GM08714 (cell line): ENCODE results near the gene HRAS.

Experiments
- H3K4me3 ChIP-seq: fragments of 200-500 bp; sonication (Bioruptor generic); 2 replicates; pipeline ENCODE4 v1.5.1; 2014; ENCODE audit warnings: mild to moderate bottlenecking, low read length, inconsistent platforms
- ZNF274 ChIP-seq: IDR thresholded peaks from 2 replicates; pipeline ENCODE4 v1.6.1; 2012; ENCODE audit warnings: mild to moderate bottlenecking, low read depth, low read length

Gene HRAS

DNA sequence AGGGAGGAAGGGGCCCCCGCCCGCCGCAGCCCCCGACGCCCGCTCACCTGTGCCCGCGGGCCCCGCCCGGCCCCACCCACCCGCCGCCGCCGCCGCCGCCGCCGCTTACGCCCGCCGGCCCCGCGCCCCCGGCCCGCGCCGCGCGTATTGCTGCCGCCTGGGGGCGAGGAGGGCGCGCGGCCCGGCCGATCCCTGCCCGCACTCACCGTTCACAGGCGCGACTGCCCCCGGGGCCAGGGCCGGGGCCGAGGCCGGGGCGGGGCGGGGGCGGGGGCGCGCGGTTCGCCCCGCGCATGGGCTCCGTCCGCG is 212 bp downstream of the HRAS start:
- H3K4me3 ChIP-seq = peak overlapping the region; percentile 86
- no peak for TF ChIP-seq ZNF274

- no peak for TF ChIP-seq ZNF274
- H3K4me3 ChIP-seq = peak overlapping the region; percentile 86
Observed at GRCh38 chr11:534396-535209, 773 bp downstream of the HRAS start.

- H3K4me3 ChIP-seq = peak overlapping the region; percentile 86; the same call in 1 of the 2 replicates
- TF ChIP-seq ZNF274 = no peak
Observed at GRCh38 chr11:533586-534395, 1.6 kb downstream of the HRAS start.

- no peak for TF ChIP-seq ZNF274
- no peak overlapping the region for H3K4me3 ChIP-seq
Observed at GRCh38 chr11:532986-533585, 2.3 kb downstream of the HRAS start.

DNA sequence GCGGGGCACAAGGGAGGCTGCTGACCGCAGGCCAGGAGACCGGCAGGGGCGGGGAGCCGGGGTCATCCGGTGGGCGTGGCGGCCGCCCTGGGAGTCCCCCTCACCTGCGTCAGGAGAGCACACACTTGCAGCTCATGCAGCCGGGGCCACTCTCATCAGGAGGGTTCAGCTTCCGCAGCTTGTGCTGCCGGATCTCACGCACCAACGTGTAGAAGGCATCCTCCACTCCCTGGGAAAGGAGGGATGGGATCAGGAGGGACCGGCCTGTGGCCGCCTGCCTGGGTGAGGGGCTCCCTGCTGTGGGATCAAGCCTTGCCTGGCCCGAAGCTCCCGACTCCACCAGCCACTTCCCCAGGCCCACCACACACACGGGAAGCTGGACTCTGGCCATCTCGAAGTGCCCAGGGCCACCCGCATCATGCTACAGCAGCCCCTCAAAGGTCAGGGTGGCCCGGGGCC is 2.8 kb downstream of the HRAS start:
- no peak overlapping the region for H3K4me3 ChIP-seq
- TF ChIP-seq ZNF274 = no peak

GRCh38 chr11:531919-532526 is 3.4 kb downstream of the HRAS start:
- no peak overlapping the region for H3K4me3 ChIP-seq
- TF ChIP-seq ZNF274 = no peak

GRCh38 chr11:530960-531831 is 4.2 kb downstream of the HRAS start:
- H3K4me3 ChIP-seq = no peak overlapping the region
- TF ChIP-seq ZNF274 = no peak

GRCh38 chr11:529728-530411 is 5.5 kb downstream of the HRAS start:
- no peak overlapping the region for H3K4me3 ChIP-seq
- TF ChIP-seq ZNF274 = no peak

DNA sequence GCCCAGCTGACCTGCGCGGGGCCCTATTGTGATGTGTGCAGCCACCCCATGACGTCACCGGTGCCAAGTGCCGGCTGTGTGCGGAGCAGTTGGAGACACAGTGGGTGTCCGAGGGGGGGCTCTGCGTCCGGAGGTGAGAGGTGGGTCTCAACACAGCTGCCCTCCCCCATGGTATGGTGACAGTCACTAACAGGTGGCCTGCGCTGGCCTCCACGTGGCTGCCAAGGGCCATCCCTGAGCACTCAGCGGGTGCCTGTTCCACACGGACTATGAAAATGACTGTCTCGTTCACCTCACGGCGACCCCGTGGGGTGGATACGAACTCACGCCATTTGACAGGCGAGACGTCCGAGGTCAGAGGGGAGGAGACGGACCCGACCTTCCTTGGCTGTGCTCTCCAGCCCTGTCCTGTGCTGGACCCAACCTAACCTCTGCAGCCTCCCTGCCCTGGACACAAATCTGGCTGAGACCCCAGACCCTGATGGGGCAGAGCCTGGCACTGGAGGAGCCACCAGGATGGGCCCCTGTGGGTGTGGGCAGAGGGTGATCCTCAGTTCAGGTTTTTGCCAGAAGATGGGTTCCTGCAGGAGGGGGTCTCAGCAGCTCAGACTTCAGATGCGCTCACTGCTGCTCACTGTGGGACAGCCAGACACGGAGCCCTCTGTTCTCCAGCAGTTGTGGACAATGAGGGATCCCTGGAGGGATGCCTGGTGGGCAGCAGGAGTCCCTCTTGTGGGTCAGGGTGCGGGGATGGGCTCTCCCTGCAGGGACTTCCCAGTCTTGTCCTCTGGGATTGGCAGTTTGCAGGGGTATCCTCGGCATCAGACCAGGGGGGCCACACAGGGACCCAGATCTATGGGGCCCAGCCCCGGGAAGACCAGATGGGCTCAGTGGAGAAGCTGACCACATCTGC is 6.3 kb downstream of the HRAS start:
- no peak overlapping the region for H3K4me3 ChIP-seq
- no peak for TF ChIP-seq ZNF274

DNA sequence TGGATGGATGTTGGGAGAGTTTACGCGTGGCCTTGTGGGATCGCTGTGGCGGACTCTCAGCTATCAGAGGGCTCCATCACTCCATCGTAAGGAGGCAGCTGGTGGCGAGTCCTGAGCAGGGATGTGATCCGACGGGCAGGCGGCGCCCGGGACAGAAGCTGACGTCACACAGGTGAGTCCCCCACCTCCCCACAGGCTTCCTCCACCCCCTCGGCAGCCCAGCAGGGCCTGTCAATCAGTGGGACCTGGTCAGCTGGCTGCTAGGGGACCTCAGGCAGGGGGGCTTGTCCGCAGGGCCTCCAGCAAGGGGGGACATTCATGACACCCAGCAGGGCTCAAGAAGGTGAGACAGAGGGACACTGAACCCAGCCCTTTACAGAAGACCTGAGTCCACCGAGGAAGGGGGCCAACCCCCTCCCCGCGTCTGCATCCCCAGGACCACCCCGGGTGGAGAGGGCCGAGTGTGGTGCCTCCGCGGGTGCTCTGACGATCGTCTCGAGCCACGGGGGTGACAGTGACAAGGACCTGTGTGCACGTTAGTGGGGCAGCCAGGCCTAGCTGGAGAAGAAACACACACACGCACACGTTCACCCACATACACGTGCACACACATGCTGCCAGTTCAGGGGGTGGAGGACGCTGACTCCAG is 7.1 kb downstream of the HRAS start:
- H3K4me3 ChIP-seq = no peak overlapping the region
- no peak for TF ChIP-seq ZNF274

DNA sequence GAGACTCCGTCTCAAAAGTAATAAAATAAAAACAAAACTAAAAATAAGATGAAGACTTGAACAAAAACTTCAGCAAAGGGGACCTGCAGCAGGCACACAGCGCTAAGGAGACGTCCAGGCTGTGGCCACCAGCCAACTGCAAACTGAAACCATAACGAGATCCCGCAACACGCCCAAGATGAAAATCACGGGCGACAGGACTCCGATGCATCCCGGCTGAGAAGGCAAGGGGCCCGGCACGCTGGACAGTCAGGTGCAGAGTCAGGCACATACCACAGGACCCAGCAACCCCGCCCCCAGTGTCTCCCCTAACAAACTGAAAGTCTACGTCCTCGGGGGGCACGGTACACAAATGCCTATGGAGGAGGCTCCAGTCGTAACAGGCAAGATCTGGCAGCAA is 9.2 kb downstream of the HRAS start:
- H3K4me3 ChIP-seq = no peak overlapping the region

More for the DNA sequence above, 9.2 kb downstream of the HRAS start:
- no peak for TF ChIP-seq ZNF274
